ENCODE results near the gene POLR3GL.
A peak's percentile ranks its signal among the peaks of the same experiment; 100 is the strongest.

The POLR3GL gene

DNA sequence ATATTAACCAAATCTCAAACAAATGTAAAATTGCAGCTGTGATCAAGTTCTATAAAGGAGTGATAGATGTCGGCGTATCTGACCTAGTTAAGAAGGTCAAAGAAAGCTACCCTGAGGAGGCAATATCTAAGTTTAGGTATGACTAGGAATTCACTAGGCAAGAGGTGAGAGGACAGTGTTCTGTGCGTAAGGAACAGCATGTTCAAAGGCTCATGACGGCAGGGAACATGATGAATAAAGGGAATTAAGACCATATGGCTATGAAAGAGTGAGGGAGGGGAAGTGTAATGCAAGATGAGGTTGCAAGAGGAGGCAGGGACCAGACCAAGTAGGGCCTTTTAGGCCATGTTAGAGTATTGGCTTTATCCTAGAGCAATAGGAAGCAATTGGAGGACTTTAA lies 15.3 kb upstream of the POLR3GL start:
- DNase-seq (ENCODE audit: low read depth in 2 of 2): no peak

- DNase-seq (ENCODE audit: low read depth in 2 of 2): no peak
These were observed 13.0 kb upstream of the POLR3GL start for GRCh38 chr1:145951526-145951925.

GRCh38 chr1:145952903-145953302 lies 11.6 kb upstream of the POLR3GL start:
- no peak for DNase-seq (ENCODE audit: low read depth in 2 of 2)

GRCh38 chr1:145953861-145954260 lies 10.6 kb upstream of the POLR3GL start:
- DNase-seq (ENCODE audit: low read depth in 2 of 2): no peak

DNA sequence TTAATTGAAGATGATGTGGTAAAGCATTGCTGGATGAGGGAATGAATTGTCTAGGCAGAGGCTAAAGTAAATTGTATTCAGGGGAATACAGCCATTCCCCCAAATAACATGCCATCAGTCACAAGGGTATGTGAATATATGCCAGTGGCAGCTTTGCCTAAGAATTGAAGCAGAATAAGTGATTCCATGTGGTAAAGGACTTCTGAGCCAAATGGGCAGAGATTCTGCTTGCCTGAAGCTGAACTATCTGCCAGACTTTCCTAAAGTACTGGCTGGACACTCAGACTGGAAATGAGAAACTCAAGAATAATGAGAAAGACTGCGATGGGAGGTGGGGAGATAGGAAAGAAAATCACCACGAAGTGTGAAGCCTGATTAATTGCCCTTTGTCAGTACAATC lies 9.1 kb upstream of the POLR3GL start:
- no peak for DNase-seq (ENCODE audit: low read depth in 2 of 2)

DNA sequence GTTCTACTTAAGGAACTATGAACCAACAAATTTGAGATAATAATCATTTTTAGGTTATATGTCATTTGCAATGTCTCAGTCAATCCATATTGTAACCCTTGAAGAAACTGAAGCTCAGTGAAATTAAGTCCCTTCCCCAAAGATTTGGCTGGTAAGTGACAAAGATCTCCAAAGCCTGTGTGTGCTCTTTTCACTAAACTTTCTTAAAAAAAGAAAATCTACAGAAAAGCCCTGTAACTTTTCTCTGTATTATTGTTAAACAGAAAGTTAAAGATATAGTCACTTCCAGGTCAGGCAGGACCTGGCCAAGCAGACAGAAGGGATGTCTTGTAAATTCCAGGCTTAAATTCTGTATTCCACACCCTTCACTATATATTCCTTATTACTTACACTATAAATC lies 8.1 kb upstream of the POLR3GL start:
- no peak for DNase-seq (ENCODE audit: low read depth in 2 of 2)

GRCh38 chr1:145956781-145957442 lies 7.6 kb upstream of the POLR3GL start:
- DNase-seq (ENCODE audit: low read depth in 2 of 2): no peak

DNA sequence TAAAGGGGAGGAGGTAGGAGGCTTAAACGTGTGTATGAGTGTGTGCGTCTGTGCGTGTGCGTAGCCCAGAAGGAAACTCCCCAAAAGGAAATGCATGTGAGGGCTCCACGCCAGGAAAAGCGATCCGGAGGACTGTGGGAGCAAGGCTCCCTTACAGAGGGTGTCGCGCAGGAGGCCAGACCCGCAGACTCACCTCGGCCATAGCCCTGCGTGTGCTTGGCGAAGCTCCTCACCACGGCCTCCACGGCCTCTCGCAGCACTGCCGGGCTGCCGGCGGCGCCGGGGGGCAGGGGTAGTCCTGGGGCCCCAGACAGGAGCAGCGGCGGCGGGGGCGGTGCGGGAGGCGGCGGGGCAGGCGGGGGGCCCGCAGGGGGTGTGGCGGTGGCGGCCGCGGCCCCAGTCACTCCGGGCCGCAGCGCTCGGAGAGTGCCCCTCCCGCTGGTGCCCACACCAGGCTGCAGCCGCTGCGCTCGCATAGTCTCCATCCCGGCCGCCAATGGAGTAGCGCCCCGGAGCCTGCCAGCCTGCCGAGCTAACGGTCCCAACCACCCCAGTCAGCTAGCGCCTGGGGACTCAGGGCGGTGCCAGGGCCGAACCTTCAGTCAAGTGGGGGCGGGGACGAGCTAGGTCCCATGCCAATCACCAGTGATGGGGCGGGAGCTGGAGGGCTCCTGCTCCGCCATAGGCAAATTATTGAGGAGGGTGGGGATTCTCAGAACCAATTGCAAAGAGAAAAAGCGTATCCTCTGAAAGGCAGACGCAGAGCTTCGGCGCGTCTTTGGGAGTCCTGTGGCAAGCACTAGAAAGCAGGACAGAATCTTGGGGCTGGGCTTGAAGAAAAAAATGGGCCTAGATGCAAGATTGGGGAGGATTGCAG lies 6.8 kb upstream of the POLR3GL start, which contains the start of gene LIX1L:
LIX1L (minus strand) TSS at position 575 of the 877 bp plus-strand sequence; CDS start at position 485, 90 bp downstream.
- peak; percentile 89 to 91 for DNase-seq (ENCODE audit: low read depth in 2 of 2)

DNA sequence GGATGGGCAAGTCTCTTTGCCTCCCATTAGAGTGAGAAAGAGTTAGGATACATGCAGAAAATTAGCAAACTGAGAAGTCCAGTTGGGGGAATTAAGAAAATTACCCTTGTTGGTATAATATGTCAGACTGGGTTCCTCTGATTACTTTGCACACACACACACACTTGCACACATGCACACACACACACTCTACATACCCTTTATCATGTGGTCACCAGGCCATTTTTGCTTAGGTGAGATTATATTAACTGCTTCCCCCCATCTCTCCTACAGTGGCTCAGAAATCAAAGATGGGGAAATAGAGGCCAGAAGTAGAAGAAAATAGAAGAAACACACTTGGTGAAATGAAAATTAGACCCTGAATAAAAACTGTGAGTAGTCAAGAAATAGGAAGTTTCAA lies 5.8 kb upstream of the POLR3GL start:
- DNase-seq (ENCODE audit: low read depth in 2 of 2): no peak

DNA sequence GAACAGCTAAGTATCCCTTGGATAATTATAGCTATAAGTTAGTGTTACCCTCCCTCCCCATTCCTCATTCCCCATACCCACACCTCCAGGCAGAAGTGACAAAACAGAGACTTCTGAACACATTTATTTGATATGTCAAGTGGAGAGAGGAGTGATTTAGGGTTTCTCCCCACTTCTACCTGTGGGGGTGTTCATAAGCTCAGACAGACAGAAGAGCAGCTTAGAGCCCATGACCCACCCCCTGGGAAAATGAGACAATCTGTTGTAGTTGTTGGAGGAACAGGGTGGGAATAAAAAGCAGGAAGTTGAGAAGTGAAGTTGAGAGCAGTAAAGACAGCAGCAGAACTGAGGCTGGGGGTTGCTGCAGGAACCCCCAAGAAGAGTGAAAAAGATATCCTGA lies 5.2 kb upstream of the POLR3GL start:
- DNase-seq (ENCODE audit: low read depth in 2 of 2): no peak

GRCh38 chr1:145959957-145960467 lies 4.5 kb upstream of the POLR3GL start:
- no peak for DNase-seq (ENCODE audit: low read depth in 2 of 2)

- peak in 1 of 2 donors; percentile 43 for DNase-seq (ENCODE audit: low read depth in 2 of 2)
These were observed 3.9 kb upstream of the POLR3GL start for GRCh38 chr1:145960468-145961108.

- no peak for DNase-seq (ENCODE audit: low read depth in 2 of 2)
These were observed 3.4 kb upstream of the POLR3GL start for GRCh38 chr1:145961109-145961424.

DNA sequence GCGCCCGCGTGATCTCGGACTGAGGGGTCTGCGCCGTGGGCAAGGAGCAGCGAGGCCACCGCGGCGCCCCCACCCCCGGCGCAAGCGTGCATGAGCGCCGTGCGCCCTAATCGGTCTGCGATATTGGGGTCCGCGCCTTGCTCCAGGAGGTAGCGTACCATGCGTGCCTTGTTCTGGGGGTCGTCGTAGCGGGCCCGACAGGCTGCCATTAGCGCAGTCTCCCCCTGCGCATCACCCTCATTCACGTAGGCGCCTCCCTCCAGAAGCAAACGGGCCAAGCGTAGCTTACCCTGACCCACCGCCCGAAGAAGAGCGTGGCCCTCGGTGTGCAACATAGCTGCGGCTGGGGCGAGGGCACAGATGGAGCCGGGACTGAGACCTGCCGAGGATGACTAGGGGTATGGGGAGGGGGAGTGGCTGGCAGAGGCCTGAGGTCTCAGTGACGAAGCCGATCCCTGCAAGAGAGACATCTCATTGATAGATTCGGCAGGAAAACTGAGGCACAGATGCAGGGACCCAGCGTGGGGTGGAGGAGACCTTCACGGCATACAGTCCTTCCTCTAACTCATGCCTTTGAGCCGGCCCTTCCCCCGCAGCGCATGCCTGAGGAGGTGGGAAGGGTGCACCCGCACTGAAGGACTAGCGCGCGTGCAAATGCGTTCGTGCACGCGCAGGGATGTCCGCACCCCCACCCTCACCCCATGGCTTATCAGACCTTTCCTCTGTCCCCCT lies 2.9 kb upstream of the POLR3GL start:
- DNase-seq (ENCODE audit: low read depth in 2 of 2): no peak

DNA sequence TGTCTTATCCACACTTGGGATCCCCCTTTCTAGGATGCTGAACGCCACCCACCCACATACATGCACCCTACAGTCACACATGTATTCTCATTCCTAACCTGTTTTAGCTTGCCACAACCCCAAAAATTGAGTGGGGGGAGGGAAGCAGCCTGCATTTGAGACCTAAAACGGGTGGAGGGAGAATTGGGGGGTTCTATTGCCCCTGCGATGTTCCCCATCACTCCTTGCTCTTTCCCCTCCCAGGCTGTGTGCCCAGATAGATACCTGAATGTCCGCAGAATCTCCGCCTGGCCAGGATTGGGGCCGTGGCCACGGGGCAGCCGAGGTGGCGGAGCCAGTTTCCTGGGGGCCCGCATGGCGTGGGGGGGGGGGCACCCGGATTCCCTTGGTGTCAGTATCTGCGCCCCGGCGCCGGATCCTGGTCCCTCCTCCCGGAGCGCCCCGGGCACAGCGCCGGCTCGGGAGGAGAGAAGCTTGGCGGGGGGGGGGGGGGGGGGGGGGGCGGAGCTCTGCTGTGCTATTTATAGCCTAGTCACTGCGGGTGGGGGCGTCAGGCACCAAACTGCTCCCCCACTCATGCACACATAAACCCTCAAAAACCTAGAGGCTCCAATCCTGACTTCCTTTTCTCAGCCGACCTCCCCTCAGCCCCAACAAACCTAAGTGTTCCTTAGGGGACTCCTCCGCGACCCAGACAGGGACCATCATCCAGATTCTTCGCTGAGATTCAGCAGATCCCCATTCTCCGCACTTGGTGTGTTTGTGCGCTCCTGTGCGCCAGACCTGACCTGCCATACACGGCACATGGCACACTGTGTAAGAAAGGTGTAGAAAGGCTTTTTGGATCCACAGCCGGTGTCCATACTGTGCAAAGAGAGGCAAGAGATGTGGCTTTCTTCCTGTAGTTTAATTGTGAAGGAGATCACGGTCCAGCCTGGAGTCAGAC lies 2.1 kb upstream of the POLR3GL start:
- DNase-seq (ENCODE audit: low read depth in 2 of 2): no peak

GRCh38 chr1:145963265-145964019 lies 1.0 kb upstream of the POLR3GL start:
- DNase-seq (ENCODE audit: low read depth in 2 of 2): no peak

DNA sequence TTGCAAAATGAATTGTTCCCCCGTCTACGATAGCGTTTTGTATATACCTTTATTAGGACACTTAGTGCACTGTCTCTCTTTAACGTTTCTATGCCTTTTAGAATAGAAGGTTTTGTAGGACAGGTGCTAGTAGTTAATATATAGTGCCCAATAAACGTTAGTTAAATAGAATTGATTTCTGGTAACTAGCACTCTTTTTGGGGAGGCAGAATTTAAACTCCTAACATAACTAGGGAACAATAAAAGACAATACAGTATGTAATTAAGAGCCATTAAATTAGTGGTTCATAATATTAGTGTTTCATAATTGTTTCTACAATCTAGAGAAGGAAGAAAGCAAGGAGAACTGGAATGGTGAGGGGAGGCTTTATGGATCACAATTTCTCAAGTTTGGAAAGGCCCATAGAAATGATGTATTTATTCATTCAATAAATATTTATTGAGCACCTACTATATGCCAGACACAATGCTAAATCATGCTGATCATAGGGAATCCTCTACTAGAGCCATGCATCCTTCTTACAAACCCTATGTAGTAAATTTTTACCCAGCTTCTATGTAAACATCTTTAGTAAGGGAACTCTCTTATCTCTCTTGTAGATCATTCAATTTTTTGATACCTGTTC lies 742 bp downstream of the POLR3GL start:
- no peak for DNase-seq (ENCODE audit: low read depth in 2 of 2)

DNA sequence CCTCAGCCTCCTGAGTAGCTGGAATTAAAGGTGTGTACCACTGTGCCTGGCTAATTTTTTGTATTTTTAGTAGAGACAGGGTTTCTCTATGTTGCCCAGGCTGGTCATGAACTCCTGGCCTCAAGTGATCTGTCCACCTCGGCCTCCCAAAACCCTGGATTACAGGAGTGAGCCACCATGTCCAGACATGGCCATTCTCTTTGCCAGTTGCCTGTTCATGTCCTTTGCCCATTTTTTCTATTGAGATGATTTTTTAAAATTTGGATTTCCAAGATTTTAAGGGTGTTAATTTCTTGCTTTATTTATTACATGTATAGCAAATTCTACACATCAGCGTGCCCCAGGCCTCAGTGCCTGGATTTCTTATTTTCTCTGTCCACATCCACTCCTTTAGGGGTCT lies 2.8 kb downstream of the POLR3GL start:
- DNase-seq (ENCODE audit: low read depth in 2 of 2): no peak

DNA sequence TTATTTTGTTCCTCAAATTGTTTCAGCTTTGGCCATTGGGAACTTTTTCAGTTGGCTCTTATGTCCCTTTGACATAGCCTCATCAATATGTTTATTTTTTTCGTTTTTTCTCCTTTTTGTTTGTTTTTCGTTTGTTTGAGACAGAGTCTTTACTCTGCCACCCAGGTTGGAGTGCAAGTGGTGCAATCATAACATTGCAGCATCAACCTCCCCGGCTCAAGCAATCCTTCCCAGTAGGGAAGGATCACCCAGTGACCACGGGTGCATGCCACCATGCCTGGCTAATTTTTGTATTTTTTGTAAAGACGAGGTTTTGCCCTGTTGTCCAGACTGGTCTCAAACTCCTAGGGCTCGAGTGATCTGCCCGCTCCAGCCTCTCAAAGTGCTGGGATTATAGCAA lies 8.1 kb downstream of the POLR3GL start:
- DNase-seq (ENCODE audit: low read depth in 2 of 2): no peak

DNA sequence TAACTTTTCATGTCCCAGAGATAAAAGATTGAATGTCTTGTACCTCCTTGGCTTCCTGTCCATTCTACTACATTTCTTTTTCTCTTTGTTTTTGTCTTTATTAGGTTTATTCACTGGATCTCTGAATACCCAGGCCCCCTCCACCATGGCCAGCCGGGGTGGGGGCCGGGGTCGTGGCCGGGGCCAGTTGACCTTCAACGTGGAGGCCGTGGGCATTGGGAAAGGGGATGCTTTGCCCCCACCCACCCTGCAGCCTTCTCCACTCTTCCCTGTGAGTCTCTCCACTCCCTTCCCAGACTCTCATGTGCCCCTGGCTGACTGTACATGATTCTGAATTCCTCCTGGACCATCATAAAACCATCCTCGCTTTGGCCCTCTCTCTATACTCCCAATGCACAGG lies 10.2 kb downstream of the POLR3GL start:
- no peak for DNase-seq (ENCODE audit: low read depth in 2 of 2)
